ENCODE results near the gene TRPC4AP.
"Not testable (repeated sequence)": the region's sequence is repeated elsewhere in the genome, so short reads cannot be mapped to it uniquely, and the experiment has no call there.

TRPC4AP gene, protein sequence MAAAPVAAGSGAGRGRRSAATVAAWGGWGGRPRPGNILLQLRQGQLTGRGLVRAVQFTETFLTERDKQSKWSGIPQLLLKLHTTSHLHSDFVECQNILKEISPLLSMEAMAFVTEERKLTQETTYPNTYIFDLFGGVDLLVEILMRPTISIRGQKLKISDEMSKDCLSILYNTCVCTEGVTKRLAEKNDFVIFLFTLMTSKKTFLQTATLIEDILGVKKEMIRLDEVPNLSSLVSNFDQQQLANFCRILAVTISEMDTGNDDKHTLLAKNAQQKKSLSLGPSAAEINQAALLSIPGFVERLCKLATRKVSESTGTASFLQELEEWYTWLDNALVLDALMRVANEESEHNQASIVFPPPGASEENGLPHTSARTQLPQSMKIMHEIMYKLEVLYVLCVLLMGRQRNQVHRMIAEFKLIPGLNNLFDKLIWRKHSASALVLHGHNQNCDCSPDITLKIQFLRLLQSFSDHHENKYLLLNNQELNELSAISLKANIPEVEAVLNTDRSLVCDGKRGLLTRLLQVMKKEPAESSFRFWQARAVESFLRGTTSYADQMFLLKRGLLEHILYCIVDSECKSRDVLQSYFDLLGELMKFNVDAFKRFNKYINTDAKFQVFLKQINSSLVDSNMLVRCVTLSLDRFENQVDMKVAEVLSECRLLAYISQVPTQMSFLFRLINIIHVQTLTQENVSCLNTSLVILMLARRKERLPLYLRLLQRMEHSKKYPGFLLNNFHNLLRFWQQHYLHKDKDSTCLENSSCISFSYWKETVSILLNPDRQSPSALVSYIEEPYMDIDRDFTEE

DNA sequence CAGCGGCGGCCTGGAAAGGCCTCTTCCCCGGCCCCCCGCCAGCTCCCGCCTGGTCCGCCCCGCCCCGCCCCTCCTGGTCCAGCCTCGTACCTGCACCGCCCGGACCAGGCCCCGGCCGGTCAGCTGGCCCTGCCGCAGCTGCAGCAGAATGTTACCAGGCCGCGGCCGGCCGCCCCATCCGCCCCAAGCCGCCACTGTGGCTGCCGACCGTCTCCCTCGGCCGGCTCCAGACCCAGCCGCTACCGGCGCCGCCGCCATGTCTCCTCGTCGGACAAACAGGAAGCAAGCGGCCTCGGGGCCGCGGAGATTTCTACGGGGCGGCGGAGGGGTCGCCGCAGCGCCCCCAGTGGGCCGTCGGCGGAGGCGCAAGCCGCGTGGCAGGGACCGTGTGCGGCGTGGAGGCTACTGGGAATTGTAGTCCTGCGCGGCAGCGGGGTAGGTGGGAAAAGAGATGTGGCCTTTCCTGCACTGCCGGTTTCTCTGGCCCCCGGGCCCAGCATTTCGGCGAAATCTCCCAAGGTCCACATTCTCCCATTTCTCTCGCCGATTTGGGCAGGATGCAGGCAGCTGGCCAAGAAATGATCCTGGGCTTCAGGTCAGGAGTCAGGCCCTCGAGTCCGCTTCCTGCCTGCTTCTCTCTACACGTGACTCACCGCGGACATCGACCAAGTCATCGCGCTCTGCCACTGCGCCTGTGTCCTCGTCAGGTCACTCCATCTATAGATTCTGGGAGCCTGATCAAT lies at the start of gene TRPC4AP:
TRPC4AP (minus strand) TSS at position 284 of the 743 bp plus-strand sequence; CDS start at position 258, 26 bp downstream.
- peak; percentile 95 for DNase-seq (ENCODE audit: low read depth)

DNA sequence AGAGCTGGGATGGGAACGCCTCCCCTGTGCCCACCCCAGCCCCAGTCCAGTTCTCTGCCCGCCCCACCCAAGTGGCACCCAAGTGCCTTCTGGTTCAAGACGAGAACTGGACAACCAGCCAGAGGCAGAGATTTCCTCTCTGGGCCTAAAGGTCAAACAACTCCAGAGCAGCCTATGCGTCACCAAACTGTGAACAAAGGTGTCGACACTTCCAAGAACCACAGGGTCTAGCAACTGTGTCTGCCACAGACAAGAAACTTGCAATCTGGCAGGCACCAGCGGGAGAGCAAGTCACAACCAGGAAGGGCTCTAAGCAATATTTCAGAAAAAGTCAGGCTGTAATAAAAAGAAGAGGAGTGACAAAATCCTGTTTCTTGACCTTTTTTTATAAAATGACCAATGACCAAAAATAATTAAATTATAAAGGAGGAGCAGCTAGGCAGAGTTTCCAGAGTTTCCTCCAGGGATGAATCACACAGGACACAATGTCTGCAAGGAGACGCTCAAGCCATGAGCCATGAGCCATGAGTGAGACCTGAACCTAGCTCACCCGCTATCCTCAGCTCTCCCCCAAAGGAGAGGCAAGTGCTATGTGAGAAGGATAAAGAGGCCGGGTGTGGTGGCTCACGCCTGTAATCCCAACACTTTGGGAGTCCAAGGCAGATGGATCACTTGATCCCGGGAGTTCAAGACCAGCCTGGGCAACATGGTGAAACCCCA lies 43.4 kb upstream of the TRPC4AP start:
- peak; percentile 91 for DNase-seq (ENCODE audit: low read depth)

DNA sequence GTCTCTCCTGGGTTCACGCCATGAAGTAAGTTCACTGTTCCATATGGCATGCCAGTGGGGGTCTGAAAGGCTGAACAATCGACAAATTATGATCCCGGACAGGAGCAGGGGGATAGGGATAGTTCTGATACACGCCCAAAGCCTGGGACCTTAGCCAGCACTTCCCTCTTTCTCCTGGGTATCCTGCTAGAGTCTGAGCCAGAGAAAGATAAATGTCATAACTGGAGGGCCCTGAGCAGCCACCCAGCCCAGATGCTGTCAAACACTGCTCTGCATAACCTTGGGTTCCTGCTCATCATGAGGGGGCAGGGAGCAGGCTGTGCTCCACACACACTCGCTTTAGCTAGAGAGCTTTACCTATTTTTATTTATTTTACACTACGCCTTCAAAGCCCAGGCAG lies 42.3 kb upstream of the TRPC4AP start:
- no peak for DNase-seq (ENCODE audit: low read depth)

DNA sequence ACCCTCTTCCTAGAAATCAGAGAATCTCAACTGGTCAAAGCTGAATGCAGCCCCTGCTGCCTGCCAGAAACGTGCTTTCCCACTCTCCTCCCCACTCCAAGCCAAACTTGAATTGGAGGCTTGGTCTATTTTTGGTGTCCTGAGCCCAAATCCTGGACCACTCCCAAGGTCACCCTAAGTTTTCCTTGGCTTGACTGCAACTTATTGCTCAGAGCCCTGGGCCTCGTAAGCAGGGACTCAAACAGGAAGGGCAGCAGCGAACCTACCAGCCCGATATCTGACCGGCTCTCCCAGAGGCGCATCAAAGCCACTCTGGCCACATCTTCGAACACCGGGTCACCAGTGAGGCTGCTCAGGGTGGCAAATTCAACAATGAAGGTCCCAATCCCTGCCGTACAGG lies 41.9 kb upstream of the TRPC4AP start:
- DNase-seq (ENCODE audit: low read depth): no peak

DNA sequence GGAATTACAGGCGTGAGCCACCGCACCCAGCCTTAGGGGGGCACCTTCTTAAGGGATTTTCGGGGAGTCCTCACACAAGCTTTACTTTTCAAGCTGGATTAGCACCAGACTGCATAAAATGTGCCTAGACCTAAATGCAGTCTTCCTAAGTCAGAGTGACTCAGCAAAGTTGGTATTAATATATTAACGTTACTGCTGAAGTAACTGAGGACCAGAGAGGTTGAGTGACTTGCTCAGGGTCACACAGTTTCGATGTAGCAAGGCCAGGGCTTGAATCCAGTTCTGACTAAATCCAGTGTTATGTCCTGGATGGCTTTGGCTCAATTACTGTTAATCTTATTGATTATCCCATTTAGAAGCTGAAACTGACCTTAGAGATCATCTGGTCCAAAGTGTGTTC lies 41.1 kb upstream of the TRPC4AP start:
- DNase-seq (ENCODE audit: low read depth): no peak

DNA sequence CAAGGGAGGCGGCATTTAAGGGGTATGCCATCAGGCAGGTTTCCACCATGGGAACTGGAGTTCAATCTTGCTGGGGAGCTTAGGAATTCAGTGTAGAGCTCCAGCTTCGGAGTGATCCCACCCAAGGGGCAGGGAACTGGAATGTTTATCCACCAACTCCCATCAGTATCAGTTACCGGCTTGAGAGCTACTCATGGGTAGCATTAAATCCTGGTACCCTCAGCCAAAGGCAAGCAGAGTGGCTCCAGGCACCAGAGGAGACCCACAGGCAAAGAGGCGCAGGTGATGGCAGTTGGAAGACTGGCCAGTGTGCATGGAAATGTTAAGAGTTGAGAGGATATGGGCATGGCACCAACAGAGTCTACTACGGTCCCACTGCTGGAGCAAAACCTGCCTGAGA lies 40.4 kb upstream of the TRPC4AP start:
- no peak for DNase-seq (ENCODE audit: low read depth)

DNA sequence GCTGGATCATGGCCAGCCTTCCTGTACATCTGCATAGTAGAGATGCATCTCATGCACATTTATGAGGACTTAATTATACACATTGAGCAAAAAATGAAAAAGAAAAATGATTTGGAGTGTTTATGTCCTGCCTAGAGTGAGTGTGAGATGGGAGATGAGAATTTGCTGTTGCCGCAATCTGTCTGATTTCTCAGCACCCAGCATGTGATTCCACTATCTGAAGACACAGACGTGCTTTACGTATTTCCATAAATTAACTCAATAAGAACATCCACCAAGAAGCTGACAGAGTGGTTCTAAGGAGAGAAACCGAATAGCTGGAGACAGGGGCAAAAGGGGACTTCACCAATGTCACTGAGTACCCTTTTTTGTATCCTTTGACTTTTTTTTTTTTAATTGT lies 39.3 kb upstream of the TRPC4AP start:
- DNase-seq (ENCODE audit: low read depth): no peak

DNA sequence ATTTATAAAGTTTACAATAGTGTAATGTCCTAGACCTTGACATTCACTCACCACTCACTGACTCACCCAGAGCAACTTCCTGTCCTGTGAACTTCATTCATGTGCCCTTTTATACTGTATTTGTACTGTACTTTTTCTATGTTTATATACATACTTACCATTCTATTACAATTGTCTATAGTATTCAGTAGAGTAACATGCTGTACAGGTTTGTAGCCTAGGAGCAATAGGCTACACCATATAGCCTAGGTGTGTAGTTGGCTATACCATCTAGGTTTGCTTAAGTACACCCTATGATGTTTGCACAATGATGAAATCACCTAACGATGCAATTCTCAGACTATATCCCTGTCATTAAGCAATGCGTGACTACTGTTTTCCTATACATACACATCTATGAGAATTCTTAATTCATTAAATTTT lies 37.1 kb upstream of the TRPC4AP start:
- peak; percentile 75 for DNase-seq (ENCODE audit: low read depth)

DNA sequence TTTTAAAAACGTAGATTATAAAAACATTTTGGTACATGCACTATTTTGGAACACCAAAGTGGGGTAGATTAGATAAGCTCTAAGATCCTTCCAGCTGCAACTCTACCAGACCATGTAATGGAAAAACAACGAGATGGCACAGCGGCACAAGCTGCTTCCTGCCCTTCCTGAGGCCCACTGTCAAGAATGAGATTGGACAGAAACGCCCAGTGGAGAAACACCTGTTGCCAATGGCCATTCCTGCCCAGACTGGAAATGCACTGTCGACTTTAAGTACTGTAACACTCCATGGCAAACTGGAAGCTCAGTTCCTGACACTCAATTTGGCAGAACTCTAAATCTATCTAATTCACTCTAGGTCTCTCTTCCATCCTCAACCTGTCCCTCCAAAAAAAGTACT lies 33.1 kb upstream of the TRPC4AP start:
- DNase-seq (ENCODE audit: low read depth): no peak

DNA sequence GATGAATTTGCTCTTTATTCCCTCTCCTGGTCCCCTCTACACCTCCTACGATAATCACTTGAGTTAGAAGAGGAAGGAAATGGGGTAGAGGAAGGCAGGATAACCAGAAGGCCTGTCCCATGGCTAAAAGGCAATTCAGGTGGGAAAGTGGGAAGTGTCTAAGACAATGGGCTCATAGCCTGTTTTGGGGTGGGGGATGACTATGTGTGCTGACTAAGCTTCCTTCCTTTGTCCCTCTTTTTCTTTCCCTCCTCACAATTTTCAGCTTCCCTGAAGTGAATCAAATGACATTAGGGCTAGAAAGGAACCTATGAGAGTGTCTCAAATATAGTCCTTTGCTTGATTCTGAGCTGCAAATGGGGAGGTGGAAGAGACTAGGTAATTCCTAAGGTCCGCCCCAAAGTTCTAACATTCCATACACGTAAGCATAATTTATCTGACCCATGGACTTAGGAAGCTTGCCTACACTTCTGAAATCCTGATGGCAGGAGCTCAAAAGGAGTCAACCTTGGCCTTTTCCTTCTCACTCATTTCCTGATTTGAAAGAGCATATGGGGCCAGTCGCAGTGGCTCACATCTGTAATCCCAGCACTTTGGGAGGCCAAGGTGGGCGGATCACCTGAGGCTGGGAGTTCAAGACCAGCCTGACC lies 30.3 kb upstream of the TRPC4AP start:
- no peak for DNase-seq (ENCODE audit: low read depth)

DNA sequence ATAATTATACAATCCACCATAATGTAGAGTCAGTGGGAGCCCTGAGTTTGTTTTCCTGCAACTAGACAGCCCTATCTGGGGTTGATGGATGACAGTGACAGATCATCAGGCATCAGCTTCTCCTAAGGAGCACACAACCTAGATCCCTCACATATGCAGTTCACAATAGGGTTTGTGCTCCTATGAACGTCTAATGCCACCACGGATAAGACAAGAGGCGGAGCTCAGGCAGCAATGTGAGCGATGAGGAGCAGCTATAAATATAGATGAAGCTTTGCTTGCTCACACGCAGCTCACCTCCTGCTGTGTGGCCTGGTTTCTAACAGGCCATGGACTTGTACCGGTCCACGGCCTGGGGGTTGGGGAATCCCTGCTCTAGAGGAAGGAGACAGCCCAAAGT lies 28.6 kb upstream of the TRPC4AP start:
- no peak for DNase-seq (ENCODE audit: low read depth)

DNA sequence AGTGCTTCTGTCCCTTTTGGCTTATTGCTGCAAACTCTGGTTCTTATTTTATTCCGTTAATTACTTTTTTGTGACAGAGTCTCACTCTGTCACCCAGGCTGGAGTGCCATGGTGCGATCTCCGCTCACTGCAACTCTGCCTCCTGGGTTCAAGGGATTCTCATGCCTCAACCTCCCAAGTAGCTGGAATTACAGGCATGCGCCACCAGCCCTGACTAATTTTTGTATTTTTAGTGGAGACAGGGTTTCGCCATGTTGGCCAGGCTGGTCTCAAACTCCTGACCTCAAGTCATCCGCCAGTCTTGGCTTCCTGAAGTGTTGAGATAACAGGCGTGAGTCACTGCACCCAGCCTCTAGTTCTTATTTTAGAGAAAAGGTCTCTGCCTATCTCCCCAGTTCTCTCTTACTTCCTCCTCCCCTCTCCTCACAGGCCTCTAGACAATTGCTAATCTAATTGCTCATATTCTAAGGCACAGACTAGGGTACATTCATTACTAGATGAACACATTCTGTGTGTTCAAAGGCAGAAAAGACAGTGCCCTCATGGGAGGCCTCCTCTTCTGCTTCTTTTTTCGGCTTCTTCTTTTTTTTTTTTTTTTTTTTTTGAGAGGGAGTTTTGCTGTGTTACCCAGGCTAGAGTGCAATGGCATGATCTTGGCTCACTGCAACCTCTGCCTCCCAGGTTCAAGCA lies 27.6 kb upstream of the TRPC4AP start:
- DNase-seq (ENCODE audit: low read depth): peak; percentile 70

DNA sequence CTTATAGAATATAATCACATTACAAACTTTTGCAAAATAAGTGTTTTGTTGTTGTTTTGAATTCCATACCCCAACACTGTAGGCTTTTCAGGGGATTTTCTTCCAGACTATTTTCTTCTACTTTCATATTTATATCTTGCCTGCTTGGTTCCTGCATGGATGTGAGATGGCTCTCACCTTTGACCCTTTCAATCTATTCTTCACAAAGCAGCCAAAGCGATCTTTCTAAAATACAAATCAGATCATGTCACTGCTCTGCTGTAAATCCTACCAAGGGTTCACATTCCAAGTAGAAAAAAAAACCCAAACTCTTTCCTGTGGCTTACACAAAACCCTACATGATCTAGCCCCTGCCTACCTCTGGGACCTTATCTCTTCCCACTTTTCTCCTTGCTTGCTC lies 25.0 kb upstream of the TRPC4AP start:
- no peak for DNase-seq (ENCODE audit: low read depth)

DNA sequence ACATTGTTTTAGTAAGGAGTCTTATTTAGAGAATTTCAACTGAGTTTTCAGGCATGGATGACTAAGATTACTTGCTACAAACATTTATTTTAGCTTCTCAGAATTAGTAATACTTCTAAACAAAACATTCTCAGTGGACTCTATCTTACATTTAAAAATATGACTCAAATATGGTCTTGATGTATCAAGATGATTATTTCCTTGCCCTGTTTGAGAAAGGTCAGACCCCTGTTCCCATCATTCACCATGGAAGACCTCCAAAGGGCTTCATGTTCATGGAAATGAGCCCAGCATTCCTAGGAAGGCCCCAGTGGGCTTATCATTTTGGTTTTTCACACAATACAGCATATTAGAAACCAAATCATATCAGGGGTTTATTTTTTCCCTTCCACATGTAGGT lies 24.6 kb upstream of the TRPC4AP start:
- DNase-seq (ENCODE audit: low read depth): peak; percentile 79

DNA sequence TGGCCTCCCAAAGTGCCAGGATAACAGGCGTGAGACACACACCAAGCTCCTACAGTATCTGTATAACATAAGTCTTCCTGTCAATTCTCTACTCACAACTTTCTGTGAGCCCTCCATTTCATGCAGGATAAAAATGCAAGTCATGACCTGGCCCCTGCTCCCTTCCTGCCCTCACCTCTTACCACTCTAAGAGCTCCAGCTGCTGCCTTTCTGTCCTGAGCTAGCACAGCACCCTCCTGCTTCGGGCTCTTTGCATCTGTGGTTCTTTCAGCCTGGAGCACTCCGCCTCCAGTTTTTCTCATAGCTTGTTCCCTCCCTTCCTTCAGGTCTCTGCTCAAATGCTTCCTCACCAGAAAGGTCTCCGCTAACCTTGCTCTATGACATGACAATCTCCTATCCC lies 23.7 kb upstream of the TRPC4AP start:
- DNase-seq (ENCODE audit: low read depth): no peak

DNA sequence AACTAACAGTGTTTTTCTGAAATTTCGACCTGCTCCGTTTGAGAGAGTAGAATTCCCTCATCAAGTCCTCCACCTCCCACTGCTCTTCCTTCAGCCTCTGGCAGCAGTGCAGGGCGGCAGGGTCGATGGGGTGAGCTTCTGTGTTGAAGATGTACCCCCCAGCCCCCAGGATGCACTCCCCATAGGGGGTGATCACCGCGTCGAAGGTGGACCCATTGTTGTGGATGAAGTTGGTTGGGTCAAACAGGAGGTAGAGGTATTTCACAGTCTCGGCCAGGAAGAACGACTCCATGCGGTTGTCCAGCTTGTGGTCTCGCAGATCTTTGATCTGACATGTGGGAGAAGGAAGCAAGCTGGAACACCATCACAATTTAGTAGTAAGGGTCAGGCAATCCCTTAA lies 23.0 kb upstream of the TRPC4AP start:
- no peak for DNase-seq (ENCODE audit: low read depth)

DNA sequence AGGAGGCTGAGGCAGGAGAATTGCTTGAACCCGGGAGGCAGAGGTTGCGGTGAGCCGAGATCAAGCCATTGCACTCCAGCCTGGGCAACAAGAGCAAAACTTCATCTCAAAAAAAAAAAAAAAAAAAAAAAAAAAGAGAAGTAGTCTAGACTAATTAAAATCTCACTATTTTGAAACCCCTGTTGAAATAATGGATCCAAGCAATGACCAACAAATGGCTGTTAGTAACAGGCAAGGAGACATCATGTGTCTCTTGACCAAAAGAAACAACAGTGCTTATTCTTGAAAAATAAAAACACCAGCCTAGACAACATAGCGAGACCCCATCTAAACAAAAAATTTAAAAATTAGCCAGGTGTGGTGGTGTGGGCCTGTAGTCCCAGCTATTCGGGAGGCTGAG lies 19.7 kb upstream of the TRPC4AP start:
- not testable (repeated sequence) for DNase-seq (ENCODE audit: low read depth)

DNA sequence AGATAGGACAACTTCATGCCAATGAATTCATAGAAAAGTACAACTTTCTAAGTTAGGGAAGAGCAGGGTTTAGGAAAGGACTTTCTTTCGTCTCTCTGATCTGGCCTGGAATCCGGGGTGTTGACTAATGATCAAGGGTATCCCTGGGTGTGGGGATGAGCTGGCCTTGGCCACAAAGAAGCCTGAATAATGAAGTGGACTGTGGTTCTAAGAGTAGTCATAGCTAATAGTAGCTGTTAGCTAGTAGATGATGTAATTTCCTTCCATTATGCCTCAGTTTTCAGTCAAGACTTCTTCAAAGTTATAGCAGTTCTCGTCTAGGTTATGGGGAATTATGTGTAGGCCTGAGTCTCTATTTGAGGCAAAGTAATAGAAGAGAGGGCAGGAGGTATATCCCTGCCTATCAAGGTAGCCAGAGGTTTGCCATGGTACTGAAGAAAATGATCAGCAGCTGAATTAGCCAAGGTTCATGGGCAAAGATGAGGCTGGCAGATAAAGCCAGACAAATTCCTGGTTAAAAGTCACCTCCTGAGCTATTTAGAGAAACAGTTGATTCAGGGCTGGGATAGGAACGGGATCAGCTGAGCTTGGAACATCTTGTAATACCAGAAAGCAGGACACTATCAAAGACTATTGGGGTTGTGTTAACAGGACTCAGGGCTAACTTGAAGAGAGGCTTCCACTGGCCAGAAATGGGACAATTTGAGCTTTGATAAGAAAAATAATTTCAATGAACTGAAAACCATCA lies 18.7 kb upstream of the TRPC4AP start:
- DNase-seq (ENCODE audit: low read depth): peak; percentile 97

DNA sequence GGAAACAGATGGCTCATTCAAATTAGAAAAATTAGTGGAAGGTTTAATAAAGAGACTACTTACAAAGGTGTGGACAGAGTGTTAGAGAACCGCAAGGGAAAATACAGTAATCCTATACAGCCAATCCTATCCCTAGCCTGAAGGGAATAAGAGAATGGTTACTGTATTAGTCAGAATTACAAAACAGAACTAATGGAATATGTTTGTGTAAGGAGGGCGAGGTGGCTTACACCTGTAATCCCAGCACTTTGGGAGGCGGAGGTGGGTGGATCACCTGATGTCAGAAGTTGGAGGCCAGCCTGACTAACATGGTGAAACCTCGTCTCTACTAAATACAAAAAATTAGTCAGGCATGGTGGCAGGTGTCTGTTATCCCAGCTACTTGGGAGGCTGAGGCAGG lies 16.3 kb upstream of the TRPC4AP start:
- DNase-seq (ENCODE audit: low read depth): peak; percentile 36

DNA sequence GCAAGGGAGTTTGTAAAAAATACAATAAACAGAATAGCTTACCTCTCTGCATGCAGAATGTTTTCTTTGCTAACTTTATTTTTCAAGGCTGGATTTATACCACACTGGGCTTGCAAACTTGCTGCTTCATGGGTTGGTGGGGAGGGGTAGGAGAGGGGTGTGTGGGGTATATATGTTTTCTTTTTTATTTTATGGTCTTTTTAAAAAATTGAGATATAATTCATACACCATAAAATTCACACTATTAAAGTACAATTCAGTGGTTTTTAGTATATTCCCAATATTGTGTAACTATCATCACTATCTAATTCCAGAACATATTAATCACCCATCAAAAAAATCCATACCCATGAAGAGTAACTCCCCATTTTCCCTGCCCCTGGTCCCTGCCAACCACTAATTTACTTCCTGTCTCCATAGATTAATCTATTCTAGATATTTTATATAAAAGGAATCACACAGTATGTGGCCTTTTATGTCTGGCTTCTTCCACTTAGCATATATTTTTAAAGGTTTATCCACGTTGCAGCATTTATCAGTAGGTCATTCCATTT lies 14.3 kb upstream of the TRPC4AP start:
- peak; percentile 36 for DNase-seq (ENCODE audit: low read depth)
